Measurements from ENCODE around the gene PARD6G. TPM values are rescaled to one million over a fixed set of nuclear protein-coding genes. Genes with fewer than 3 reads are reported as not detected.

PARD6G gene
- total RNA-seq, 5 donors from 2014 or later (not counting 1 experiment from before 2014, with no cell fraction given): 0.15 to 0.96 (median 0.50) TPM; not detected in 1

GRCh38 chr18:80253871-80254492 is 6.7 kb upstream of the PARD6G start:
- no peak overlapping the region for H3K4me3 Mint-ChIP-seq
- 66% methylated on average over 3 of the region's 8 CpGs for WGBS (ENCODE audit: insufficient coverage)
- no peaks in the 10 kb centered on the region for H3K36me3 Mint-ChIP-seq
- Histone ChIP-seq H3K27me3 (replicated peaks in 1 of 2; ENCODE audit: control insufficient read depth in 2 of 2, extremely low read depth in 1 of 2, insufficient read depth in 2 of 2, low read length in 1 of 2) (peaks cover 0 to 6% of the 10 kb centered on the region in 2 experiments), H3K27ac (ENCODE audit: low read length) (no peak overlapping the region), H3K36me3 (ENCODE audit: control insufficient read depth in 2 of 2, extremely low read depth in 1 of 2, insufficient read depth in 1 of 2, low read length in 1 of 2) (no peaks in the 10 kb centered on the region), H3K4me1 (ENCODE audit: control insufficient read depth in 1 of 2, extremely low read depth in 1 of 2, insufficient read depth in 2 of 2, low read length in 2 of 2) (no peaks in the 10 kb centered on the region), H3K9me3 (no peaks in the 10 kb centered on the region), H3K4me3 (ENCODE audit: control insufficient read depth in 1 of 2, extremely low read depth in 1 of 2, low read length in 1 of 2) (no peak overlapping the region)
- ChIA-PET POLR2A (no interaction called here), CTCF (no interaction called here)
- no peak overlapping the region for H3K27ac Mint-ChIP-seq
- peaks cover 19 to 24% of the 10 kb centered on the region in 2 donors for H3K27me3 Mint-ChIP-seq
- ATAC-seq (replicated peaks in 1 of 4) (peak in 3 of 4 experiments; percentile 37 to 59 (median 54)), DNase-seq (peak in 7 of 35 experiments; percentile 4 to 31 (median 10))
- H3K4me1 Mint-ChIP-seq: no peaks in the 10 kb centered on the region
- H3K9me3 Mint-ChIP-seq: no peaks in the 10 kb centered on the region

GRCh38 chr18:80253236-80253635 is 5.9 kb upstream of the PARD6G start:
- H3K4me1 ChIP-seq (ENCODE audit: control insufficient read depth in 1 of 2, extremely low read depth in 1 of 2, insufficient read depth in 2 of 2, low read length in 2 of 2): no peaks in the 10 kb centered on the region
- H3K27me3 ChIP-seq (replicated peaks in 1 of 2; ENCODE audit: control insufficient read depth in 2 of 2, extremely low read depth in 1 of 2, insufficient read depth in 2 of 2, low read length in 1 of 2): peaks cover 0 to 6% of the 10 kb centered on the region in 2 experiments
- no peak overlapping the region for H3K4me3 Mint-ChIP-seq
- H3K36me3 Mint-ChIP-seq: no peaks in the 10 kb centered on the region
- H3K27me3 Mint-ChIP-seq: peaks cover 16 to 27% of the 10 kb centered on the region in 2 donors
- ATAC-seq (replicated peaks in 1 of 4) (no peak), DNase-seq (no peak)
- no peak overlapping the region for H3K27ac ChIP-seq (ENCODE audit: low read length)
- H3K9me3 ChIP-seq: no peaks in the 10 kb centered on the region
- WGBS (ENCODE audit: insufficient coverage): 89% methylated on average over 6 of the region's 8 CpGs
- H3K4me3 ChIP-seq (ENCODE audit: control insufficient read depth in 1 of 2, extremely low read depth in 1 of 2, low read length in 1 of 2): no peak overlapping the region
- no peaks in the 10 kb centered on the region for H3K9me3 Mint-ChIP-seq
- no peaks in the 10 kb centered on the region for H3K36me3 ChIP-seq (ENCODE audit: control insufficient read depth in 2 of 2, extremely low read depth in 1 of 2, insufficient read depth in 1 of 2, low read length in 1 of 2)
- H3K27ac Mint-ChIP-seq: no peak overlapping the region
- H3K4me1 Mint-ChIP-seq: no peaks in the 10 kb centered on the region
- ChIA-PET CTCF (no interaction called here), POLR2A (no interaction called here)

GRCh38 chr18:80252136-80252535 is 4.8 kb upstream of the PARD6G start:
- 70% methylated on average over 1 of the region's 6 CpGs for WGBS (ENCODE audit: insufficient coverage)
- Histone ChIP-seq H3K4me3 (ENCODE audit: control insufficient read depth in 1 of 2, extremely low read depth in 1 of 2, low read length in 1 of 2) (no peak overlapping the region), H3K27me3 (replicated peaks in 1 of 2; ENCODE audit: control insufficient read depth in 2 of 2, extremely low read depth in 1 of 2, insufficient read depth in 2 of 2, low read length in 1 of 2) (peaks cover 0 to 7% of the 10 kb centered on the region in 2 experiments), H3K9me3 (no peaks in the 10 kb centered on the region), H3K27ac (ENCODE audit: low read length) (no peak overlapping the region), H3K36me3 (ENCODE audit: control insufficient read depth in 2 of 2, extremely low read depth in 1 of 2, insufficient read depth in 1 of 2, low read length in 1 of 2) (no peaks in the 10 kb centered on the region), H3K4me1 (ENCODE audit: control insufficient read depth in 1 of 2, extremely low read depth in 1 of 2, insufficient read depth in 2 of 2, low read length in 2 of 2) (peaks cover 0 to 6% of the 10 kb centered on the region in 2 experiments)
- Mint-ChIP-seq H3K36me3 (no peaks in the 10 kb centered on the region), H3K4me1 (peaks cover 0 to 2% (median 2%) of the 10 kb centered on the region in 3 donors), H3K27me3 (peaks cover 13 to 23% of the 10 kb centered on the region in 2 donors), H3K4me3 (no peak overlapping the region), H3K9me3 (no peaks in the 10 kb centered on the region), H3K27ac (no peak overlapping the region)
- ChIA-PET POLR2A (no interaction called here), CTCF (interaction anchor here in 1 of 2 donors (0.9 kb wide), 1 partner anchor 8 kb away, joined by 3 read pairs; no protein-coding TSS in a partner anchor)
- ATAC-seq (replicated peaks in 1 of 4): no peak
- DNase-seq: no peak

- peaks cover 0 to 9% of the 10 kb centered on the region in 2 experiments for H3K4me1 ChIP-seq (ENCODE audit: control insufficient read depth in 1 of 2, extremely low read depth in 1 of 2, insufficient read depth in 2 of 2, low read length in 2 of 2)
- H3K27ac ChIP-seq (ENCODE audit: low read length): no peak overlapping the region
- no peak for DNase-seq
- no peak overlapping the region for H3K4me3 ChIP-seq (ENCODE audit: control insufficient read depth in 1 of 2, extremely low read depth in 1 of 2, low read length in 1 of 2)
- ChIA-PET CTCF (interaction anchor here in 1 of 2 donors (0.9 kb wide), 1 partner anchor 8 kb away, joined by 3 read pairs; no protein-coding TSS in a partner anchor), POLR2A (interaction anchor here in 1 of 2 donors (0.7 kb wide), 1 partner anchor 9 kb away, joined by 3 read pairs; no protein-coding TSS in a partner anchor)
- 86% methylated on average over 4 of the region's 5 CpGs for WGBS (ENCODE audit: insufficient coverage)
- H3K36me3 Mint-ChIP-seq: no peaks in the 10 kb centered on the region
- peaks cover 0 to 2% (median 2%) of the 10 kb centered on the region in 3 donors for H3K4me1 Mint-ChIP-seq
- H3K27ac Mint-ChIP-seq: no peak overlapping the region
- peaks cover 9 to 19% of the 10 kb centered on the region in 2 donors for H3K27me3 Mint-ChIP-seq
- H3K9me3 ChIP-seq: no peaks in the 10 kb centered on the region
- no peaks in the 10 kb centered on the region for H3K36me3 ChIP-seq (ENCODE audit: control insufficient read depth in 2 of 2, extremely low read depth in 1 of 2, insufficient read depth in 1 of 2, low read length in 1 of 2)
- ATAC-seq (replicated peaks in 1 of 4): no peak
- peaks cover 0 to 7% of the 10 kb centered on the region in 2 experiments for H3K27me3 ChIP-seq (replicated peaks in 1 of 2; ENCODE audit: control insufficient read depth in 2 of 2, extremely low read depth in 1 of 2, insufficient read depth in 2 of 2, low read length in 1 of 2)
- no peaks in the 10 kb centered on the region for H3K9me3 Mint-ChIP-seq
- H3K4me3 Mint-ChIP-seq: no peak overlapping the region
Measured at GRCh38 chr18:80251700-80252099, 4.4 kb upstream of the PARD6G start.

- H3K4me1 Mint-ChIP-seq: peaks cover 3 to 6% (median 5%) of the 10 kb centered on the region in 3 donors
- H3K9me3 ChIP-seq: no peaks in the 10 kb centered on the region
- ChIA-PET CTCF (interaction anchor here in 1 of 2 donors (0.9 kb wide), 1 partner anchor 9 kb away, joined by 3 read pairs; no protein-coding TSS in a partner anchor), POLR2A (interaction anchor here in 1 of 2 donors (0.7 kb wide), 1 partner anchor 9 kb away, joined by 3 read pairs; no protein-coding TSS in a partner anchor)
- no peak overlapping the region for H3K27ac ChIP-seq (ENCODE audit: low read length)
- H3K4me3 Mint-ChIP-seq: no peak overlapping the region
- no peak overlapping the region for H3K27ac Mint-ChIP-seq
- peaks cover 0 to 15% of the 10 kb centered on the region in 2 experiments for H3K4me1 ChIP-seq (ENCODE audit: control insufficient read depth in 1 of 2, extremely low read depth in 1 of 2, insufficient read depth in 2 of 2, low read length in 2 of 2)
- ATAC-seq (replicated peaks in 1 of 4) (no peak), DNase-seq (no peak)
- no peaks in the 10 kb centered on the region for H3K36me3 Mint-ChIP-seq
- peaks cover 0 to 13% of the 10 kb centered on the region in 2 experiments for H3K27me3 ChIP-seq (replicated peaks in 1 of 2; ENCODE audit: control insufficient read depth in 2 of 2, extremely low read depth in 1 of 2, insufficient read depth in 2 of 2, low read length in 1 of 2)
- peaks cover 10 to 21% of the 10 kb centered on the region in 2 donors for H3K27me3 Mint-ChIP-seq
- WGBS (ENCODE audit: insufficient coverage): 47% methylated on average over 2 of the region's 6 CpGs
- no peaks in the 10 kb centered on the region for H3K9me3 Mint-ChIP-seq
- H3K36me3 ChIP-seq (ENCODE audit: control insufficient read depth in 2 of 2, extremely low read depth in 1 of 2, insufficient read depth in 1 of 2, low read length in 1 of 2): no peaks in the 10 kb centered on the region
- H3K4me3 ChIP-seq (ENCODE audit: control insufficient read depth in 1 of 2, extremely low read depth in 1 of 2, low read length in 1 of 2): no peak overlapping the region
Measured at GRCh38 chr18:80250740-80251364, 3.5 kb upstream of the PARD6G start.

- Mint-ChIP-seq H3K27ac (no peak overlapping the region), H3K4me1 (peaks cover 5 to 9% (median 9%) of the 10 kb centered on the region in 3 donors), H3K9me3 (no peaks in the 10 kb centered on the region), H3K36me3 (no peaks in the 10 kb centered on the region), H3K27me3 (peaks cover 17 to 31% of the 10 kb centered on the region in 2 donors), H3K4me3 (no peak overlapping the region)
- H3K9me3 ChIP-seq: no peaks in the 10 kb centered on the region
- ATAC-seq (replicated peaks in 1 of 4): no peak
- no peaks in the 10 kb centered on the region for H3K36me3 ChIP-seq (ENCODE audit: control insufficient read depth in 2 of 2, extremely low read depth in 1 of 2, insufficient read depth in 1 of 2, low read length in 1 of 2)
- H3K4me1 ChIP-seq (ENCODE audit: control insufficient read depth in 1 of 2, extremely low read depth in 1 of 2, insufficient read depth in 2 of 2, low read length in 2 of 2): peaks cover 0 to 15% of the 10 kb centered on the region in 2 experiments
- ChIA-PET POLR2A (no interaction called here), CTCF (no interaction called here)
- peaks cover 0 to 26% of the 10 kb centered on the region in 2 experiments for H3K27me3 ChIP-seq (replicated peaks in 1 of 2; ENCODE audit: control insufficient read depth in 2 of 2, extremely low read depth in 1 of 2, insufficient read depth in 2 of 2, low read length in 1 of 2)
- WGBS (ENCODE audit: insufficient coverage): 93% methylated on average over 6 of the region's 7 CpGs
- no peak overlapping the region for H3K27ac ChIP-seq (ENCODE audit: low read length)
- H3K4me3 ChIP-seq (ENCODE audit: control insufficient read depth in 1 of 2, extremely low read depth in 1 of 2, low read length in 1 of 2): no peak overlapping the region
- DNase-seq: no peak
Measured at GRCh38 chr18:80249217-80250093, 2.1 kb upstream of the PARD6G start.

Data from T-cell (primary cell).